Measurements from ENCODE around the gene PHKB. TPM values are rescaled to one million over a fixed set of nuclear protein-coding genes. Genes with fewer than 3 reads are reported as not detected.

PHKB gene
- total RNA-seq, 1 experiment from 2014 or later: 83.4 TPM

GRCh38 chr16:47473792-47474191 is 12.7 kb downstream of the PHKB start:
- CTCF ChIA-PET: interaction anchor here (0.5 kb wide), 1 partner anchor 18 kb away, joined by 3 read pairs; no protein-coding TSS in a partner anchor
- H3K36me3 Mint-ChIP-seq (ENCODE audit: insufficient read depth, unreplicated experiment): peaks cover 4% of the 10 kb centered on the region
- DNase-seq: no peak
- no peak overlapping the region for H3K4me3 Mint-ChIP-seq (ENCODE audit: low read depth, unreplicated experiment)
- intact Hi-C loops (cut with micrococcal nuclease; ENCODE audit: unreplicated experiment): no loop called here
- no peaks in the 10 kb centered on the region for H3K9me3 Mint-ChIP-seq (ENCODE audit: low read depth, unreplicated experiment)
- TF ChIP-seq, protein P1, sequence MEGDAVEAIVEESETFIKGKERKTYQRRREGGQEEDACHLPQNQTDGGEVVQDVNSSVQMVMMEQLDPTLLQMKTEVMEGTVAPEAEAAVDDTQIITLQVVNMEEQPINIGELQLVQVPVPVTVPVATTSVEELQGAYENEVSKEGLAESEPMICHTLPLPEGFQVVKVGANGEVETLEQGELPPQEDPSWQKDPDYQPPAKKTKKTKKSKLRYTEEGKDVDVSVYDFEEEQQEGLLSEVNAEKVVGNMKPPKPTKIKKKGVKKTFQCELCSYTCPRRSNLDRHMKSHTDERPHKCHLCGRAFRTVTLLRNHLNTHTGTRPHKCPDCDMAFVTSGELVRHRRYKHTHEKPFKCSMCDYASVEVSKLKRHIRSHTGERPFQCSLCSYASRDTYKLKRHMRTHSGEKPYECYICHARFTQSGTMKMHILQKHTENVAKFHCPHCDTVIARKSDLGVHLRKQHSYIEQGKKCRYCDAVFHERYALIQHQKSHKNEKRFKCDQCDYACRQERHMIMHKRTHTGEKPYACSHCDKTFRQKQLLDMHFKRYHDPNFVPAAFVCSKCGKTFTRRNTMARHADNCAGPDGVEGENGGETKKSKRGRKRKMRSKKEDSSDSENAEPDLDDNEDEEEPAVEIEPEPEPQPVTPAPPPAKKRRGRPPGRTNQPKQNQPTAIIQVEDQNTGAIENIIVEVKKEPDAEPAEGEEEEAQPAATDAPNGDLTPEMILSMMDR (IDR thresholded peaks at IDR 0.05; ENCODE audit: unreplicated experiment): no peak
- H3K4me1 Mint-ChIP-seq (ENCODE audit: low read depth, unreplicated experiment): no peaks in the 10 kb centered on the region
- no peak overlapping the region for H3K27ac Mint-ChIP-seq (ENCODE audit: unreplicated experiment)
- no peaks in the 10 kb centered on the region for H3K27me3 Mint-ChIP-seq (ENCODE audit: unreplicated experiment)
- no TSS peak for BruUV-seq (replicated peaks)

GRCh38 chr16:47475786-47476185 is 14.7 kb downstream of the PHKB start:
- BruUV-seq (replicated peaks): no TSS peak
- no peaks in the 10 kb centered on the region for H3K9me3 Mint-ChIP-seq (ENCODE audit: low read depth, unreplicated experiment)
- intact Hi-C loops (cut with micrococcal nuclease; ENCODE audit: unreplicated experiment): no loop called here

GRCh38 chr16:47476654-47477345 is 15.7 kb downstream of the PHKB start:
- H3K9me3 Mint-ChIP-seq (ENCODE audit: low read depth, unreplicated experiment): peaks cover 2% of the 10 kb centered on the region
- DNase-seq: no peak
- no TSS peak for BruUV-seq (replicated peaks)
- TF ChIP-seq, protein P1 (IDR thresholded peaks at IDR 0.05; ENCODE audit: unreplicated experiment): no peak
- no peaks in the 10 kb centered on the region for H3K36me3 Mint-ChIP-seq (ENCODE audit: insufficient read depth, unreplicated experiment)
- CTCF ChIA-PET: no interaction called here
- no peak overlapping the region for H3K4me3 Mint-ChIP-seq (ENCODE audit: low read depth, unreplicated experiment)
- intact Hi-C loops (cut with micrococcal nuclease; ENCODE audit: unreplicated experiment): no loop called here
- no peaks in the 10 kb centered on the region for H3K4me1 Mint-ChIP-seq (ENCODE audit: low read depth, unreplicated experiment)
- no peaks in the 10 kb centered on the region for H3K27me3 Mint-ChIP-seq (ENCODE audit: unreplicated experiment)
- no peak overlapping the region for H3K27ac Mint-ChIP-seq (ENCODE audit: unreplicated experiment)

More at GRCh38 chr16:47475786-47476185, 14.7 kb downstream of the PHKB start:
- CTCF ChIA-PET: interaction anchor here (0.6 to 1.6 kb wide), 2 partner anchors 14 to 691 kb away, joined by 3 to 4 read pairs; partner anchors contain the start of gene PHKB
- peaks cover 3% of the 10 kb centered on the region for H3K36me3 Mint-ChIP-seq (ENCODE audit: insufficient read depth, unreplicated experiment)
- H3K27ac Mint-ChIP-seq (ENCODE audit: unreplicated experiment): no peak overlapping the region
- no peaks in the 10 kb centered on the region for H3K4me1 Mint-ChIP-seq (ENCODE audit: low read depth, unreplicated experiment)
- TF ChIP-seq, protein P1 (IDR thresholded peaks at IDR 0.05; ENCODE audit: unreplicated experiment): no peak
- no peaks in the 10 kb centered on the region for H3K27me3 Mint-ChIP-seq (ENCODE audit: unreplicated experiment)
- no peak for DNase-seq
- no peak overlapping the region for H3K4me3 Mint-ChIP-seq (ENCODE audit: low read depth, unreplicated experiment)

GRCh38 chr16:47477679-47478078 is 16.5 kb downstream of the PHKB start:
- intact Hi-C loops (cut with micrococcal nuclease; ENCODE audit: unreplicated experiment): no loop called here
- H3K9me3 Mint-ChIP-seq (ENCODE audit: low read depth, unreplicated experiment): peaks cover 2% of the 10 kb centered on the region
- H3K4me1 Mint-ChIP-seq (ENCODE audit: low read depth, unreplicated experiment): no peaks in the 10 kb centered on the region
- TF ChIP-seq, protein P1 (IDR thresholded peaks at IDR 0.05; ENCODE audit: unreplicated experiment): no peak
- H3K27me3 Mint-ChIP-seq (ENCODE audit: unreplicated experiment): no peaks in the 10 kb centered on the region
- H3K4me3 Mint-ChIP-seq (ENCODE audit: low read depth, unreplicated experiment): no peak overlapping the region
- no TSS peak for BruUV-seq (replicated peaks)
- CTCF ChIA-PET: no interaction called here
- no peak for DNase-seq
- H3K36me3 Mint-ChIP-seq (ENCODE audit: insufficient read depth, unreplicated experiment): no peaks in the 10 kb centered on the region
- H3K27ac Mint-ChIP-seq (ENCODE audit: unreplicated experiment): no peak overlapping the region

Data from Calu3 (cell line).